Hepatocyte (in vitro differentiated cells): Measurements from ENCODE around the gene SPINK13. TPM values are rescaled to one million over a fixed set of nuclear protein-coding genes. Genes with fewer than 3 reads are reported as not detected.

ENCODE experiments used
- DNase-seq: peaks from one replicate; pipeline ENCODE4 v3.0.0-alpha.2; 2016; ENCODE audit warnings: low spot score
- H2AFZ ChIP-seq: fragments of 200-600 bp; sonication (generic); 2 replicates; pipeline ENCODE4 v1.6.0; 2016; ENCODE audit warnings: antibody characterized with exemption, mild to moderate bottlenecking
- H3K27ac ChIP-seq: fragments of 200-600 bp; sonication (generic); 2 replicates; pipeline ENCODE4 v1.5.1; 2016; ENCODE audit warnings: mild to moderate bottlenecking
- H3K27me3 ChIP-seq: fragments of 200-600 bp; sonication (generic); 2 replicates; pipeline ENCODE4 v1.6.1; 2016
- H3K36me3 ChIP-seq: fragments of 200-600 bp; sonication (generic); replicated peaks from 2 replicates; pipeline ENCODE4 v1.5.1; 2016; ENCODE audit warnings: low read depth; ENCODE audit not compliant: insufficient read depth
- H3K4me1 ChIP-seq: fragments of 200-600 bp; sonication (generic); 2 replicates; pipeline ENCODE4 v1.5.1; 2016; ENCODE audit warnings: mild to moderate bottlenecking, moderate library complexity; ENCODE audit not compliant: insufficient read depth
- H3K4me2 ChIP-seq: fragments of 200-600 bp; sonication (generic); 2 replicates; pipeline ENCODE4 v1.6.0; 2016
- H3K4me3 ChIP-seq: fragments of 200-600 bp; sonication (generic); 2 replicates; pipeline ENCODE4 v1.5.1; 2016; ENCODE audit warnings: mild to moderate bottlenecking
- H3K79me2 ChIP-seq: fragments of 200-600 bp; sonication (generic); 2 replicates; pipeline ENCODE4 v1.6.0; 2017; ENCODE audit warnings: mild to moderate bottlenecking
- H3K9me2 ChIP-seq: fragments of 200-600 bp; sonication (generic); replicated peaks from 2 replicates; pipeline ENCODE4 v1.6.0; 2017; ENCODE audit warnings: mild to moderate bottlenecking; ENCODE audit not compliant: insufficient read depth
- H3K9me3 ChIP-seq: fragments of 200-600 bp; sonication (generic); 2 replicates; pipeline ENCODE4 v1.5.1; 2016; ENCODE audit warnings: low read depth, mild to moderate bottlenecking
- H4K20me1 ChIP-seq: fragments of 200-600 bp; sonication (generic); 2 replicates; pipeline ENCODE4 v1.6.0; 2016; ENCODE audit warnings: mild to moderate bottlenecking; ENCODE audit not compliant: insufficient read depth, poor library complexity, severe bottlenecking
- EZH2 ChIP-seq: fragments of 200-600 bp; sonication (generic); IDR thresholded peaks from 2 replicates; pipeline ENCODE4 v1.6.1; 2016; ENCODE audit warnings: antibody characterized with exemption, mild to moderate bottlenecking, borderline replicate concordance
- EZH2phosphoT487 ChIP-seq: fragments of 200-600 bp; sonication (generic); IDR thresholded peaks from one replicate; pipeline ENCODE4 v1.6.1; 2018; ENCODE audit warnings: antibody characterized with exemption, mild to moderate bottlenecking, low read depth, moderate library complexity; ENCODE audit not compliant: unreplicated experiment, severe bottlenecking
- WGBS: methylation state at CpG from one replicate; pipeline ENCODE4 v1.1.6; 2016; ENCODE audit warnings: low lambda C conversion rate; ENCODE audit errors: missing lambda C conversion rate; 5-methylcytosine and 5-hydroxymethylcytosine counted together
- polyA plus RNA-seq: library from polyadenylated mRNA; unstranded; fragments of >200 nt; fragmentation: Nextera tagmentation; extraction: Ambion mirVana; gene quantifications from 2 replicates; pipeline ENCODE4 v1.2.1, GENCODE V29; 2016
- small RNA-seq: library from RNA; depleted of rRNA; stranded (forward); fragments of <200 nt; gene quantifications from one replicate; pipeline ENCODE3, GENCODE V24; 2014
- total RNA-seq: library from RNA; depleted of rRNA; stranded (reverse); fragments of >200 nt; gene quantifications from 2 replicates; pipeline ENCODE4 v1.2.3, GENCODE V29; 2014
- TF ChIP-seq, protein P1 (sequence below): fragments of 200-600 bp; sonication (generic); IDR thresholded peaks from 2 replicates; pipeline ENCODE4 v1.5.1; 2016; ENCODE audit warnings: antibody characterized with exemption, mild to moderate bottlenecking; ENCODE audit not compliant: poor library complexity

SPINK13 gene
- total and polyA plus RNA-seq, 2 experiments from 2014 or later = 3.1 TPM; not detected in 1

DNA sequence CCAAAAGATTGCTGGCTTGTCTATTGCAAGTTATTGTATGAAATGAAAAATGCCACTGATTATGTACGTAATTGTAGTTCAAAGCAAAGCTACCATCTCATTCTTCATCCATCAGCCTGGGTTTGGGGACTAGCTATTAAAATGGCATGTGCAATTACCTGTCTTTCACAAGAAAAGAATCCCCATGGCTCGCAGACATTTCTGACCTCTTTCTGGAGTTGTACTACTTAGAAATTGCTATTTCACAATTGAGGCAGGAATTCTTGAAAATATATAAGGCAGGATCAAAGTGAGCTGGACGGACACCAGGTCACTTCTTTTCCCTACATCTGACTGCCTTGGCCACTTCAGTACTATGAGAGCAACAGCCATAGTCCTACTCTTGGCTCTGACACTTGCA, 66.7 kb downstream of the SPINK13 start, which contains the start of gene SPINK9:
SPINK9 (plus strand) TSS at position 301 of the 400 bp plus-strand sequence; CDS start at position 356, 55 bp downstream.
- Histone ChIP-seq H3K4me2 (no peak within 1 kb of the TSS), H3K9me2 (no peaks in the 10 kb centered on the region), H3K36me3 (no peaks in the 10 kb centered on the region), H3K9me3 (no peaks in the 10 kb centered on the region), H2AFZ (no peak within 1 kb of the TSS), H3K4me3 (no peak within 1 kb of the TSS), H3K27me3 (no peaks in the 10 kb centered on the region), H3K27ac (no peak within 1 kb of the TSS), H3K4me1 (no peaks in the 10 kb centered on the region), H4K20me1 (no peaks in the 10 kb centered on the region), H3K79me2 (no peaks in the 10 kb centered on the region)
- no peak for DNase-seq
- TF ChIP-seq EZH2 (no peak), EZH2phosphoT487 (no peak)
- TF ChIP-seq, protein P1, sequence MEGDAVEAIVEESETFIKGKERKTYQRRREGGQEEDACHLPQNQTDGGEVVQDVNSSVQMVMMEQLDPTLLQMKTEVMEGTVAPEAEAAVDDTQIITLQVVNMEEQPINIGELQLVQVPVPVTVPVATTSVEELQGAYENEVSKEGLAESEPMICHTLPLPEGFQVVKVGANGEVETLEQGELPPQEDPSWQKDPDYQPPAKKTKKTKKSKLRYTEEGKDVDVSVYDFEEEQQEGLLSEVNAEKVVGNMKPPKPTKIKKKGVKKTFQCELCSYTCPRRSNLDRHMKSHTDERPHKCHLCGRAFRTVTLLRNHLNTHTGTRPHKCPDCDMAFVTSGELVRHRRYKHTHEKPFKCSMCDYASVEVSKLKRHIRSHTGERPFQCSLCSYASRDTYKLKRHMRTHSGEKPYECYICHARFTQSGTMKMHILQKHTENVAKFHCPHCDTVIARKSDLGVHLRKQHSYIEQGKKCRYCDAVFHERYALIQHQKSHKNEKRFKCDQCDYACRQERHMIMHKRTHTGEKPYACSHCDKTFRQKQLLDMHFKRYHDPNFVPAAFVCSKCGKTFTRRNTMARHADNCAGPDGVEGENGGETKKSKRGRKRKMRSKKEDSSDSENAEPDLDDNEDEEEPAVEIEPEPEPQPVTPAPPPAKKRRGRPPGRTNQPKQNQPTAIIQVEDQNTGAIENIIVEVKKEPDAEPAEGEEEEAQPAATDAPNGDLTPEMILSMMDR = no peak
- WGBS = 90% methylated on average over 3 of the region's 3 CpGs

Small RNA genes lying within 50 kb of the gene (small RNA-seq; reads per million reads assigned to genes)
- not detected for gene HMGN1P16

Other genes with a start within 250 kb of the SPINK13 start
- gene SPINK5, start 204.8 kb upstream of the SPINK13 start, total RNA-seq = 3.0 TPM in 2 replicates
- 2.6 and 4.4 TPM in 2 replicates for gene SPINK5, start 204.8 kb upstream of the SPINK13 start, polyA plus RNA-seq
- gene SPINK14, start 100.2 kb upstream of the SPINK13 start, total RNA-seq = not detected in 2 replicates
- not detected in 2 replicates for gene SPINK14, start 100.2 kb upstream of the SPINK13 start, polyA plus RNA-seq
- not detected in 2 replicates for gene SPINK6, start 65.8 kb upstream of the SPINK13 start, total RNA-seq
- not detected in 2 replicates for gene SPINK6, start 65.8 kb upstream of the SPINK13 start, polyA plus RNA-seq
- not detected in 2 replicates for gene MARCOL, start 30.3 kb upstream of the SPINK13 start, total RNA-seq
- not detected in 2 replicates for gene MARCOL, start 30.3 kb upstream of the SPINK13 start, polyA plus RNA-seq
- gene SPINK7, start 43.6 kb downstream of the SPINK13 start, total RNA-seq = not detected in 2 replicates
- not detected in 2 replicates for gene SPINK7, start 43.6 kb downstream of the SPINK13 start, polyA plus RNA-seq
- gene SPINK9, start 66.8 kb downstream of the SPINK13 start, total RNA-seq = 0.40 TPM in 1 of 2 replicates, not detected in the other
- gene SPINK9, start 66.8 kb downstream of the SPINK13 start, polyA plus RNA-seq = not detected in 2 replicates
- gene FBXO38, start 115.2 kb downstream of the SPINK13 start, total RNA-seq = 35.7 and 48.1 TPM in 2 replicates
- gene FBXO38, start 115.2 kb downstream of the SPINK13 start, polyA plus RNA-seq = 17.9 and 19.8 TPM in 2 replicates